22Rv1 (cell line): ENCODE measurements around the gene POSTN.

Experiments
- H3K27ac ChIP-seq: fragments of 450-650 bp; 2 replicates; pipeline ENCODE4 v1.5.1; 2017
- CTCF ChIP-seq: fragments of 450-650 bp; IDR thresholded peaks from 2 replicates; pipeline ENCODE4 v1.5.1; 2017; ENCODE audit warnings: mild to moderate bottlenecking
- ZFX ChIP-seq: fragments of 450-650 bp; IDR thresholded peaks from 2 replicates; pipeline ENCODE4 v1.6.1; 2017; ENCODE audit warnings: antibody characterized with exemption, borderline replicate concordance

Gene POSTN

DNA sequence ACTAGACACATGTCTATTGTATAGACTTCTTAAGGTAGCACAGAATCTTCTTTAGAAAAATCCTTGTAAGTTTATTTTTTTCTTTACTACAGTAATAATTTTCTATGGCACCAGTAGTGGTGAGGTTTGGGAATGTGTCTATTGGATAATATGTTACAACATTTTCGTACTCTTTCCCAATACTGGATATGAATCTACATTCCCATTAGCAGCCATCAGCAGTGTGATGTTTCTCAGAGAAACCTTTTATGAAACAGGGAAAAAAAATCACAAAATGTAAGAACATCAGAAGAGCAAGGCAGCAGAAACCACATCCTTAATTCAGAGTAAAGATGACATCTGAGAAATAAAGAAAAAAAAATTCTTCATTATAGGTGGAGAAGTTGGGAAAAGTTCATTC lies 83.3 kb downstream of the POSTN start:
- TF ChIP-seq CTCF, result no peak
- TF ChIP-seq ZFX, result no peak
- H3K27ac ChIP-seq, result no peak overlapping the region
